GM19463 (cell line): ENCODE data around the gene KIAA0319L.

Source experiments
- ATAC-seq: cut with Tn5 transposase; IDR thresholded peaks from one replicate; pipeline ENCODE4 v1.9.1; 2021; ENCODE audit warnings: mild to moderate bottlenecking, moderate library complexity; ENCODE audit not compliant: unreplicated experiment

Gene KIAA0319L

GRCh38 chr1:35564037-35564883, 7.1 kb upstream of the KIAA0319L start:
- no peak for ATAC-seq

GRCh38 chr1:35563166-35563565, 6.0 kb upstream of the KIAA0319L start:
- no peak for ATAC-seq

DNA sequence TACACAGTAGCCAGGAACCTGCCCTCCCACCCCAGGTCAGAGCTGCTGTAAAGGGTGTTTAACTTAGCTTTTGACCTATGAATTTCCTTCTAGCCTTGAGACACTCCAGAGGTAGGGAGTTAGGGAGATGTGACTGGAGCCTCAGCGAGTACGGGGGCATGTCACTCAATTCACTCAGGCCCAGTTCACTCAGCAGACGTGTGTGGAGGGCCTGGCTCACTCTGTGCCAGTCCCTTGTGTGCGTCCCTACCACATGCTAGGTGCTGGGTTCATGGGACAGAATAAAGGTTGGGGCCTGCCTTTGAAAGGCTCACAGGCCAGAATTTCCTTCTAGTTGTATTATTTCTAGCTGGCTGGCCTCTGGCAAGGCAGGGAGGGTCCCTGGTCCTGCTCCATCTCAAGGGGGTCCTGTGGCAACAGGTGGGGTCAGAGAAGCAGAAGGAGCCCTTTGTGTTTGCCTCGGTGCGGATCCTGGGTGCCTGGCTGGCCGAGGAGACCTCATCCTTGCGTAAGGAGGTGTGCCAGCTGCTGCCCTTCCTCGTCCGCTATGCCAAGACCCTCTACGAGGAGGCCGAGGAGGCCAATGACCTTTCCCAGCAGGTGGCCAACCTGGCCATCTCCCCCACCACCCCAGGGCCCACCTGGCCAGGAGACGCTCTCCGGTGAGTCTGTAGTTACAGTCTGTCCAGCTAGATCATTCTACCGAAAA, 4.9 kb upstream of the KIAA0319L start:
- ATAC-seq, result no peak

GRCh38 chr1:35561297-35561971, 4.2 kb upstream of the KIAA0319L start:
- no peak for ATAC-seq

GRCh38 chr1:35560256-35561225, 3.3 kb upstream of the KIAA0319L start:
- no peak for ATAC-seq

- no peak for ATAC-seq
Measured at GRCh38 chr1:35559317-35559944, 2.2 kb upstream of the KIAA0319L start.

- ATAC-seq, result no peak
Measured at GRCh38 chr1:35558374-35559316, 1.4 kb upstream of the KIAA0319L start.

- peak; percentile 86 for ATAC-seq
Measured at GRCh38 chr1:35557611-35558373, 589 bp upstream of the KIAA0319L start, which contains the start of gene NCDN. NCDN (plus strand) TSS chr1:35557799; CDS start chr1:35558191, 392 bp downstream.

DNA sequence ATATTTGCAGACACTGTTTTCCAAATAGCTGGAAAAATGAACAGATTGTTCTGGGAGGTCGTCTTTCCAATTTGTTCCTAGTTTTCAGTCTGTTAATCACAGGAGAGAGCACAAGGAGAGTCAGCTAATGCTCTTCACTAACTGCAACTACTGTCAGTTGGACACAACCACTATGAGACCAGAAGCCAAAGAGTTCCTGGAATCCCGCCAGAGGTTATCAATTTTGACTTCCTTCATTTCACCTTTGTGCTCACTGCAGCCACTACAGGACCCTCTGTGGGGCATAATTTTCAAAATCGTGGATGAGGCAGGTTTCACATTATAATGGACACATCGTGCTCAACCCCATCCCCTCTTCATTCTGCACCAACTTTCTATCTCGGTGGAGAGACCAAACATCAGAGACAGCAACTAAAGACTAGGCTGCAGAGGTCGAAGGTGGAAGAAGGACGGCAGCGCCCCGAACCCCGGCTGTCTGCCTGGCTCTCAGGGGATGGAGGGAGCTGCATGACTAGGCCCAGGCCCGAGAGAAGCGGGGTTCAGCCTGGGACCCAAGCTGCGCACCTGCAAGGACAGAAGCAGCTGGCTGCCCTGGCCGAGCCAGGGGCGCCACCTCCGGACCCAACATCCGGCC, 602 bp downstream of the KIAA0319L start:
- ATAC-seq, result no peak

DNA sequence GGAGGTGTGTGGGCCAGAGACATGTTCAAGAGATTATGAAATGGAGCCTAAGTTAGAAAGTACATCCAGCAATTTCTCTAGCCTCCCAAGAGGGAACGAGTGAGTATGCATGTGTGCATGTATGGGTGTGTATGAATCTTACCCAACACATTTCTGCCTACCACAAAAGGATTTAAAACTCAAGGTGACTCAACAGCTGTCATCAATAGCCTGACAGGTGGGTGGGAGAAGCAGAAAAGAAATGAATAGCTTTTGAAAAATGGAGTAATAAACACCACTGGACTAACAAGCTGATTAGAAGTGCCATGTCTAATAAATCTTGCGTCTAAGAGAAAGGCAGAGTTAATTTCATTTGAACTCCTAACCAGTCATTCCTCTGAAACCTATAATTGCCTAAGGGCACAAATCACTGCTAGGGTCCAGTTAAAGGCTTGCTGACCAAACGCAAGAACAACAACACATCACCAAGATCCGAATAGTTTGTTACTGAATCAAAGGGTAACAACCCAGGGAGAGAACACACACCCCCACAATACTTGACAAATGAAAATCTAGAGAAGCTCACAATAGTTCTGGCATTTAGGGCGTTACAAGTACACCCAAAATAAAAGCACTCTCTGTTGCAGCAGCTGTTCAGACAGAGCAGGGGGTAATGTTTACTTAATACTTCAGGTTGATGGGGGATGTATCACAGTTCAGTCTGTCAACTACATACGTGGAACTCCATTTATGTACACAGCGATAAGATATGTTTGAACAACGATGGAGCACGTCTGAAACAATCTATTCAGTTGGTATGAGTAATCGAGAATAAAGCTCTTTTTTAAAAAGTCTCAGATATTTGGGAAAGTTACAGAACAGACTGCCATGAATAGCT, 1.4 kb downstream of the KIAA0319L start:
- no peak for ATAC-seq

GRCh38 chr1:35555212-35555584, 2.0 kb downstream of the KIAA0319L start:
- no peak for ATAC-seq

GRCh38 chr1:35554266-35555211, 2.7 kb downstream of the KIAA0319L start:
- ATAC-seq, result no peak

DNA sequence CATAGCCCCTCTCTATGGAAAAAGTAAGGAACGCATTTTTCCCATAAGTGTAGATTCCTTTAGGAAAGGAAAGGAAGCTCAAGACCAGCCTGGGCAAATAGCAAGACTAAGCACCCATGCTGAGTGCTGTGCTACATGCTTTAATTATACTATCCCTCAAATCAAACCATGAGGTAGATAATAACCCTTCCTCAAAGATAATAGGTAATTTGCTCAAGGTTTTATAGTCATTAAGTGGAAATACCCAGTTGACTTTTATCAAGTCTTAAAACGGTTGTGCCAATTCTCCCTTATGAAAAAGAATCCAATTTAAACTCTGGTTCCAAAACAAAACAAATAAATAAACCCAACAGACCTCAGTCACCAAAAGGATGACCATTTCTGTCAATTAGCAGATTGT, 3.4 kb downstream of the KIAA0319L start:
- no peak for ATAC-seq

DNA sequence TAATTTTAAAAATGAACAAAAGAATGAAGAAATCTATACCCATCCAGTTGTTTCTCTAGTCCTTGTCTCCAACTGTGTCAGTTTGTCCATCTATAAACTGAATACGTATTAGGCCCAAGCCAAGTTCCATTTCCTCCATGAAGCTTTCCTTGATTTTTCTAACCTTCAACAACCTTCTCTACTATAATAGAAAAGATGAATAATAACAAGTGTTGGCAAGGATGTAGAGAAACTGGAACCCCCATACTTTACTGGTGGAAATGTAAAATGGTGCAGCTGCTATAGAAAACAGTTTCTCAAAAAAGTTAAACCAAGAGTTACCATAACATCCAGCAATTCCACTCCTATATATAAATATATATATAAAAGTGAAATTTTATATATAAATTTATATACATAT, 10.6 kb downstream of the KIAA0319L start:
- ATAC-seq, result no peak

- no peak for ATAC-seq
Measured at GRCh38 chr1:35544976-35545375, 12.2 kb downstream of the KIAA0319L start.

- ATAC-seq, result no peak
Measured at GRCh38 chr1:35539824-35540261, 17.4 kb downstream of the KIAA0319L start.
